Measurements from ENCODE around the gene DEPP1. TPM values are rescaled to one million over a fixed set of nuclear protein-coding genes. Genes with fewer than 3 reads are reported as not detected.

Gene DEPP1
- total and polyA plus RNA-seq, 4 donors: 10.7 to 79.3 (median 33.5) TPM

GRCh38 chr10:44967616-44968015, 11.0 kb downstream of the DEPP1 start:
- H3K4me1 ChIP-seq (ENCODE audit: control insufficient read depth in 4 of 4, insufficient read depth in 4 of 4, low read length in 3 of 4): peaks cover 2 to 31% (median 11%) of the 10 kb centered on the region in 4 donors
- no peak for TF ChIP-seq CTCF (IDR thresholded peaks at IDR 0.05; ENCODE audit: low read depth, low read length, missing input control)
- TF ChIP-seq SP1 (IDR thresholded peaks at IDR 0.05): no peak
- no peak for TF ChIP-seq JUND (IDR thresholded peaks at IDR 0.05)
- TF ChIP-seq HNF4G (IDR thresholded peaks at IDR 0.05): no peak
- no peak for TF ChIP-seq FOXA2 (IDR thresholded peaks at IDR 0.05)
- TF ChIP-seq MAX (IDR thresholded peaks at IDR 0.05): peak; percentile 0
- no peak for DNase-seq (ENCODE audit: low spot score)
- H3K36me3 ChIP-seq (ENCODE audit: control insufficient read depth in 4 of 4, insufficient read depth in 3 of 4, low read depth in 1 of 4, low read length in 3 of 4): no peaks in the 10 kb centered on the region
- no peaks in the 10 kb centered on the region for H3K9me3 ChIP-seq (ENCODE audit: control insufficient read depth in 4 of 4, low read length in 3 of 4)
- H3K27ac ChIP-seq (ENCODE audit: low read depth in 1 of 2, low read length in 2 of 2): peak overlapping the region; percentile 48 to 49
- no peak overlapping the region for H3K9ac ChIP-seq (ENCODE audit: low read depth in 1 of 2, low read length in 2 of 2)
- no peaks in the 10 kb centered on the region for H3K27me3 ChIP-seq (ENCODE audit: control insufficient read depth in 4 of 4, insufficient read depth in 4 of 4, low read length in 3 of 4)
- H3K4me3 ChIP-seq (ENCODE audit: low read depth in 1 of 3, low read length in 3 of 3): no peak overlapping the region
- WGBS: 79% methylated on average over 4 of the region's 4 CpGs

- Histone ChIP-seq H3K27me3 (ENCODE audit: control insufficient read depth in 4 of 4, insufficient read depth in 4 of 4, low read length in 3 of 4) (no peaks in the 10 kb centered on the region), H3K36me3 (ENCODE audit: control insufficient read depth in 4 of 4, insufficient read depth in 3 of 4, low read depth in 1 of 4, low read length in 3 of 4) (no peaks in the 10 kb centered on the region), H3K4me1 (ENCODE audit: control insufficient read depth in 4 of 4, insufficient read depth in 4 of 4, low read length in 3 of 4) (peaks cover 2 to 31% (median 11%) of the 10 kb centered on the region in 4 donors), H3K27ac (ENCODE audit: low read depth in 1 of 2, low read length in 2 of 2) (peak overlapping the region; percentile 44 to 48), H3K9ac (ENCODE audit: low read depth in 1 of 2, low read length in 2 of 2) (no peak overlapping the region), H3K4me3 (ENCODE audit: low read depth in 1 of 3, low read length in 3 of 3) (no peak overlapping the region), H3K9me3 (ENCODE audit: control insufficient read depth in 4 of 4, low read length in 3 of 4) (no peaks in the 10 kb centered on the region)
- TF ChIP-seq ATF3 (IDR thresholded peaks at IDR 0.05): no peak
- no peak for TF ChIP-seq GABPA (IDR thresholded peaks at IDR 0.05 in 1 of 2, conservative IDR thresholded peaks at IDR 0.05 in 1 of 2)
- no peak for TF ChIP-seq YY1 (IDR thresholded peaks at IDR 0.05)
- TF ChIP-seq RXRA (IDR thresholded peaks at IDR 0.05): no peak
- no peak for TF ChIP-seq FOXA1 (IDR thresholded peaks at IDR 0.05)
- no peak for TF ChIP-seq JUND (IDR thresholded peaks at IDR 0.05)
- no peak for TF ChIP-seq MAX (IDR thresholded peaks at IDR 0.05)
- no peak for TF ChIP-seq REST (IDR thresholded peaks at IDR 0.05)
- TF ChIP-seq TAF1 (conservative IDR thresholded peaks at IDR 0.05): no peak
- TF ChIP-seq SP1 (IDR thresholded peaks at IDR 0.05): no peak
- no peak for TF ChIP-seq HNF4A (conservative IDR thresholded peaks at IDR 0.05)
- TF ChIP-seq ZBTB33 (IDR thresholded peaks at IDR 0.05): no peak
- no peak for TF ChIP-seq EGR1 (IDR thresholded peaks at IDR 0.05; ENCODE audit: low read depth in 2 of 2)
- 91% methylated on average over 8 of the region's 8 CpGs for WGBS
- no peak for DNase-seq (ENCODE audit: low spot score)
Observed at GRCh38 chr10:44966816-44967509, 11.6 kb downstream of the DEPP1 start.
